IPS-18a (cell line): Measurements from ENCODE around the gene RASSF1.

Experiments
- H3K27ac ChIP-seq: one replicate; pipeline ENCODE4 v1.5.1; 2013; ENCODE audit warnings: low read length
- H3K27me3 ChIP-seq: one replicate; pipeline ENCODE4 v1.6.1; 2013; ENCODE audit warnings: mild to moderate bottlenecking, low read length; ENCODE audit not compliant: control insufficient read depth, insufficient read depth
- H3K36me3 ChIP-seq: one replicate; pipeline ENCODE4 v1.6.1; 2013; ENCODE audit warnings: low read depth, low read length; ENCODE audit not compliant: control insufficient read depth
- H3K4me1 ChIP-seq: one replicate; pipeline ENCODE4 v1.6.1; 2013; ENCODE audit warnings: low read depth, low read length; ENCODE audit not compliant: control insufficient read depth
- H3K4me3 ChIP-seq: one replicate; pipeline ENCODE4 v1.5.1; 2013; ENCODE audit warnings: low read length
- H3K9ac ChIP-seq: one replicate; pipeline ENCODE4 v1.6.1; 2013; ENCODE audit warnings: mild to moderate bottlenecking, low read length, moderate library complexity
- H3K9me3 ChIP-seq: one replicate; pipeline ENCODE4 v1.6.1; 2013; ENCODE audit warnings: low read depth, low read length; ENCODE audit not compliant: control insufficient read depth

The RASSF1 gene

DNA sequence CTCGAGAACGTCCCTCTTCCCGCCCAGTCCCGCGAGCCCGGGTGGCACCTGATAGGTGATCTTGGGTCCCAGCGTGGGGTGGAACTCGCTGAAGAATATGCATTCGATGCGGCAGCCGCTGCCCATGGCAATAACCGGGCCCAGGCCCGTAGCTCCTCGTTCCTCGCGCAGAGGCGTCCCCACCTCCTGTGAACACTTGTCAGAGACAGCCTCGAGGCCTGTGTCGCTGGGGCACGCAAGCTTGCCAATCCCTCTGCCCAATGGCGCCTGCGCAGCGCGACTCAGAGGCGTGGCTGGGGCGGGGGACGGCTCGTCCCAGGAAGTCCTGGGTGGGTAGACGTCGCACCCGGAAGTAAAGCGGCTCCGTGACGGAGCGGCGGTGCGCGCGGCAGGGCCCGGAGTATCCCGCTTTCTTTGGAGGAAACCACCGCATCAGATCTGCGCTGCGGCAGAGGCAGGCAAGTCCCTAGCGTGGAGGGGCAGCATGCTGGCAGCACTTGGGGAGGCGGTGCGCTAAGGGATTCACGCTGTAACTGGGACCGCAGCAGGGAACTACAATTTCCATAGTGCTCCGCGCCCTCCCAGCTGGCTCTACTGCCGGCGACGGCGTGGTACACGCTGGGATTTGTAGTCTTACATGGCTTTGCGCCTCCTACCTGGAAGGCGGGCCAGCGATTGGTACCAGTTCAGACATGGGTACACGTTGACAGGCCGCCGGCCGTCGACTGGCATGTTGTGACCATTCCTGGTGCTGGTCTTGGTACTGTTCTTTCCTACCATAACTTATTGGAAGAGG lies 10.1 kb upstream of the RASSF1 start, which contains the start of the genes CYB561D2 and NPRL2:
CYB561D2 (plus strand) TSS at position 336 of the 796 bp plus-strand sequence. CDS start 572 bp downstream, outside the sequence.
NPRL2 (minus strand) TSS at position 249 of the 796 bp plus-strand sequence; CDS start at position 126, 123 bp downstream.
- H3K4me1 ChIP-seq = peaks cover 8% of the 10 kb centered on the region
- peaks cover 19% of the 10 kb centered on the region for H3K36me3 ChIP-seq
- peak within 1 kb of the TSS; percentile 96 for H3K4me3 ChIP-seq
- H3K9ac ChIP-seq = peak within 1 kb of the TSS; percentile 49
- H3K27ac ChIP-seq = no peak within 1 kb of the TSS
- peaks cover 9% of the 10 kb centered on the region for H3K27me3 ChIP-seq
- no peaks in the 10 kb centered on the region for H3K9me3 ChIP-seq

DNA sequence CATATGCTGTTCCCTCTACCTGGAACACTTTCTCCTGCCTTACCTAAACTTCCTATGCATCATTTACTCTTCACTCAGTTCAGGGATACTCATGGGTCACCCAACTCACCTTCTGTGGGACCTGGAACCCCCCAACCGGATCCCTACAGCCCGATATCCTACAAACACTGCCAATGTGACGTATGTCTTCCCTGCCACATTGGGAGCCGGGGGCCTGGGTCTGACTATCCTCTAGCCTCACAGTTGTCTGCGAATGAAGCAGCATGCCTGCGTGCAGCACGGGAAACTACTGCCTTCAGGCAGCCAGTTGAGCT lies 9.5 kb upstream of the RASSF1 start:
- Histone ChIP-seq H3K27ac (no peak overlapping the region), H3K27me3 (peaks cover 11% of the 10 kb centered on the region), H3K4me3 (peak overlapping the region; percentile 96), H3K9ac (peak overlapping the region; percentile 49), H3K4me1 (peaks cover 8% of the 10 kb centered on the region), H3K9me3 (no peaks in the 10 kb centered on the region), H3K36me3 (peaks cover 18% of the 10 kb centered on the region)

DNA sequence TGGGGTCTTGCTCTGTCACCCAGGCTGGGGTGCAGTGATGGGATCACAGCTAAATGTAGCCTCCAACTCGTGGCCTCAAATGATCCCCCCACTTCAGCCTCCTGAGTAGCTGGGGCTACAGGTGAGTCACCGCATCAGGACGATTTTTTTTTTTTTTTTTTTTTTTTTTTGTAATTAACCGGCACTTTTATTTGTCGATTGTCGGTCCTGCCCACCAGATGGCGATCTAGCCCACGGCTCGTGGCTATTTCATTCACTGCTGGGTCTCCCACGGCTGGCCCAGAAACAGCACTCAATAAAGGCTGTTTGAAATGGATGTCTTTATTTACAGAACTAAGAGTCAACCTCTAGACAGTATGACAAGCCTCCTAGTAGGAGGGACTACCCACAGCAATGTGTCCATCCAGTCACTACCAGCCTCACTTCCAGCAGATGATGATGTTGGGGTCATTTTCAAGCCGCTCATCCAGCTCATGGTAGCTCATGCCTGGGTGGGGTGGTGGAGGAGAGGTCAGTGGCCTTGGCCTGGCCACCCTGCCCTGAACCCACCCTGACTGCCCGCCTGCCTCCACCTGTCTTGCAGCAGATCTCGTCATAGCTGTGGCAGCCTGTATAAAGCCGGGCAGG lies 6.7 kb upstream of the RASSF1 start:
- Histone ChIP-seq H3K4me3 (no peak overlapping the region), H3K27me3 (peaks cover 30% of the 10 kb centered on the region), H3K27ac (no peak overlapping the region), H3K36me3 (no peaks in the 10 kb centered on the region), H3K9me3 (no peaks in the 10 kb centered on the region), H3K9ac (no peak overlapping the region), H3K4me1 (peaks cover 8% of the 10 kb centered on the region)

DNA sequence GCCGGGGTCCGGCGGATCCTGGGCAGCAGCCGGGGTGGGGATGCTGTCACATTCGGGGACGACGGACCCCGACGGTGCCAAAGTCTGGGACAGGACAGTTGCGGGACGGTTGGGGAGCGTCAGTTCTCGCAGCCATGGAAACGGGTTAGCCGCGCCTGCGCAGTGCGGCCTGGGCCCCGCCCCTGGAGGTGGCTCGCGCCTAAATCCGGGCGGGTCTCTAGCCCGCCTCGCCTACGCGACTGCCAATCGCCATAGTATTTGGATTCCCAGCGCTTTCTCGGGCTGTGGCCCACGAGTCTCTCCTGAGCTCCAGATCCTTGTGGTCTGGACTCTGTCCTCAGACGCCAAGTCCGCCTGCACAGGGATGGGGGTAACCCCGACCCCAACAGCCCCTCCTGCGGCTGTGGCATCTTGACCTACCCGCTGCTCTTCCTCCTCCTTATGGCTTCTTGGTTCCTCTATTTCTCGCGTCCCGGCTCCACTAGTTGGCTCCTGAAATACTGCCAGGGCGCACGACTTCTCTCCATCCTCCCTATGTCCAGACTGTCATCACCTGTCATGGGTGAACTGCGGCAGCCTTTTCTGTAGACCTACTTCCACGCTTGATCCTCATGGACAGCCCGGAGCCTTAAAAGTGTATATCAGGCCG lies 5.1 kb upstream of the RASSF1 start, which contains the start of gene ZMYND10:
ZMYND10 (minus strand) TSS at position 147 of the 649 bp plus-strand sequence. CDS start 153 bp downstream, outside the sequence.
- Histone ChIP-seq H3K9ac (no peak within 1 kb of the TSS), H3K9me3 (no peaks in the 10 kb centered on the region), H3K27ac (no peak within 1 kb of the TSS), H3K4me1 (peaks cover 4% of the 10 kb centered on the region), H3K4me3 (peak within 1 kb of the TSS; percentile 53), H3K27me3 (peaks cover 45% of the 10 kb centered on the region), H3K36me3 (no peaks in the 10 kb centered on the region)

DNA sequence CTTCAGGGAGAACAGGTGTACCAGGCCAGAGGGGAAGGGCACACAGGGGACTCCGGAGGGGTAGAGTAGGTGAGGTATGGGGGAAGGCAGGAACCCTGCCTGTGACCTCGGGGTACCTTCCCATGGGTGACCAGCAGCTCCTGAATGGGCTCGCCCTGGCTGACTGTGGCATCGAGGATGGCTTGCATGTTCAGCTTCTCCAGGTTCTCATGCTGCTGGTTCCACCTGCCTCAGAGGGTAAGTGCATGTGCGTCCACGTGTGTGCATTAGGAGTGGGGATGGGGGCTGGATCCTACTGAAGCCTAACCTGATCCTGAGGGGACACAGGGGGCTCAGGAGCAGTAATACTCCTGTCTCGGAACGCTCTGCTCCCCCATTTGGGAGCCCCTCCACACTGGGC lies 4.4 kb upstream of the RASSF1 start:
- H3K9me3 ChIP-seq = no peaks in the 10 kb centered on the region
- H3K27ac ChIP-seq = no peak overlapping the region
- H3K9ac ChIP-seq = no peak overlapping the region
- peak overlapping the region; percentile 53 for H3K4me3 ChIP-seq
- H3K36me3 ChIP-seq = no peaks in the 10 kb centered on the region
- H3K4me1 ChIP-seq = peaks cover under 1% of the 10 kb centered on the region
- peaks cover 52% of the 10 kb centered on the region for H3K27me3 ChIP-seq

DNA sequence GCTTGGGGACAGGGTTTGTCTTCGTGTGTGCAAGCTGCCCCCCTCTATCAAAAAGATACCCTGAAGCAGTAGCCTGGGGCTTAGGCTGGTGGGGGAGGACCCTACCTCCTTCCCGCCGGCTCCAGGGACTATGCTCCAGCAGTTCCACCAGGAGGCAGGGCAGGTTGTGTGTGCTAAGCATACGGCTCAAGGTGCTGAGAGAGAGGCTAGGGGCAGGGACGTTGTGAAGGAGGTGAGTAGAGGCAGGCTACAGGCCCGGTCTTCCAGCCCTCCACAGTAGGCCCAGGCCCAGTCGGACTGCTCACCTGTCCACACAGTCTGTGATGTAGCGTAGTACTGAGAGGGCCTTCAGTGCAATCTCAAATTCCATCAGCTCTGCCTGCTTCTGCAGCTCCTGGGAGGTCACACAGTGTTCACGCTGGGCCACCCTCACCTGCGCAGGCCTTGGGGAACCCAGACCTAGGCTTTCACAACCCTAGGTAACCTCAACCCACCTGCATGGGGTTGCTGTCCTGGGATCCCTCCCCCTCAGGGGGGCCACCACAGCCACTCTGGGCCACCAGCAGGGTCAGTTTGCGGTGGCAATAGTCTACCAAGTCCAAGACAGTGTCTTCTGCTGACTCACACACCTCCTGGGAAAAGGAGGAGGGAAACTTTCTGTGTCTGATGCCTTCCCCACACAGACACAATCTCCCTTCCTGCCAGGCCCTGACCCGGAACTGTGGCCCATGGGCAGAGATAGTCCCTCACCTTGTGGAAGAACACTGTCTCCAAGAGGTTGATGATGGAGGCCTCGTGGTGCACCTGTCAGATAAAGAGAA lies 2.4 kb upstream of the RASSF1 start:
- no peak overlapping the region for H3K9ac ChIP-seq
- H3K27ac ChIP-seq = no peak overlapping the region
- no peaks in the 10 kb centered on the region for H3K9me3 ChIP-seq
- H3K36me3 ChIP-seq = no peaks in the 10 kb centered on the region
- H3K4me3 ChIP-seq = no peak overlapping the region
- H3K27me3 ChIP-seq = peaks cover 71% of the 10 kb centered on the region
- no peaks in the 10 kb centered on the region for H3K4me1 ChIP-seq

DNA sequence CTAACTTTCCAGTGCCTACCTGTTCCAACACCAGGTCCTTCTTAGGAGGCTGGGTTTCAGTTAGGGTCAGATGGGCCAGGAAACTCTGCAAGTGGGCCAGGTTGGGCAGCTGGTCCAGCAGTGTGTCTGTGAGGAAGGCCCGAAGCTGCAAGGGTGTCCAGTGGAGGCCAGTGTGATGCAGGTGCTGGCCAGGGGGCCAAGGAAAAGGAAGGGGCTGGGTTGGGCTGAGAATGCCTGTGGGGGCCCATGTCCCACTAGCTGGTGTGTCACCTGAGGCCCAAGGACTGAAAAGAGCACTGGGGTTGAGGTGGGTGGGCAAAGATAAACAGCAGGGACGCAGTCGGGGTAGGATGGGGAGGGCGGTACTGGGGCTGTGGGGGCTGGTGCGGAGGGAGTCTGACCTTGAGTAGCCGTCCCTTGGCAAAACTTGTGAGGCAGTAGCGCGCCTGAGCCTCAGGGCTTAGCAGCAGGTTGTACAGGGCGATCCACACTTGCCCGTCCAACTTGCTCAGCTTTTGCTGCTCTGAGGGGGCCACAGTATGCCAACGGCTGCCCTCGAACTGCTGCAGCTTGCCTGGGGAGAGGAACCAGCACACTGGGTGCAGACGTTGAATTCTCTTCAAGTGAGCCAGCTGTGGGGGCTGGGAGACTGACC lies 1.5 kb upstream of the RASSF1 start:
- H3K27me3 ChIP-seq = peaks cover 71% of the 10 kb centered on the region
- H3K4me1 ChIP-seq = no peaks in the 10 kb centered on the region
- no peak overlapping the region for H3K27ac ChIP-seq
- no peaks in the 10 kb centered on the region for H3K36me3 ChIP-seq
- no peak overlapping the region for H3K9ac ChIP-seq
- H3K9me3 ChIP-seq = no peaks in the 10 kb centered on the region
- H3K4me3 ChIP-seq = no peak overlapping the region

DNA sequence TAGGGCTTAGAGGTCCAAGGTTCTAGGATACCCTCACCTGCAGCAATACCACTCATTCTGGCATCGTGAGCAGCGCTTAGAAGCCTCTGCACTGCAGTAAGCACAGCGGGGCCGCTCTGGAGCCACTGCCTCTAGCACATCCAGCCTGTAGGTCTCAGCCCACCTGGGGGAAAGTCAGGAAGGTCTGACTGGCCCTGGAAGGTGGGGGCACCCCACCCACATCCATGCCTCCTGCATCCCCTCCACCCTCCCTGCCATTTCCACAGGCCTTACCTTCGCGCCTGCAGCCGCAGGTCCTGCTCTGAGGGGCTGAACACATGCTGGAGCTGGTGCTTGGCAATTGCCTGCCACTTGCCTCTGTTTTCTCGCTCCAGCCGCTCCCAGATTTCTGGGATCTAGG lies 901 bp upstream of the RASSF1 start:
- Histone ChIP-seq H3K9ac (no peak overlapping the region), H3K27ac (no peak overlapping the region), H3K4me1 (no peaks in the 10 kb centered on the region), H3K9me3 (no peaks in the 10 kb centered on the region), H3K36me3 (no peaks in the 10 kb centered on the region), H3K27me3 (peaks cover 69% of the 10 kb centered on the region), H3K4me3 (no peak overlapping the region)

DNA sequence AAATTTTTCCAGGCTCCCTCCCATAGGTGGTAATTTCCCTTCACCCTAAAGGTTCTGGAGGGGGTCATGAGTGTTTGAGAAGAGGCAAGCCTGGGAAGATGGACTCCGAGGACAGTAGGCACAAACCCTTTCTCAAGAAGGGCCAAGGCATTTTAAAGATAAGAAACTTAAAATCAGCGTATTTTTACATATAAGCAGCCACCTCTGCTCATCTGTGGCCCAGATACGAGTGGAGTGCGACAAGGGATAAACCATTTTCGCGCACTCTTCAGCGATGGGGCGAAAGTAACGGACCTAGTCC lies 539 bp downstream of the RASSF1 start:
- no peaks in the 10 kb centered on the region for H3K9me3 ChIP-seq
- H3K9ac ChIP-seq = no peak overlapping the region
- no peak overlapping the region for H3K27ac ChIP-seq
- peaks cover 59% of the 10 kb centered on the region for H3K27me3 ChIP-seq
- peak overlapping the region; percentile 8 for H3K4me3 ChIP-seq
- H3K36me3 ChIP-seq = no peaks in the 10 kb centered on the region
- peaks cover 5% of the 10 kb centered on the region for H3K4me1 ChIP-seq

DNA sequence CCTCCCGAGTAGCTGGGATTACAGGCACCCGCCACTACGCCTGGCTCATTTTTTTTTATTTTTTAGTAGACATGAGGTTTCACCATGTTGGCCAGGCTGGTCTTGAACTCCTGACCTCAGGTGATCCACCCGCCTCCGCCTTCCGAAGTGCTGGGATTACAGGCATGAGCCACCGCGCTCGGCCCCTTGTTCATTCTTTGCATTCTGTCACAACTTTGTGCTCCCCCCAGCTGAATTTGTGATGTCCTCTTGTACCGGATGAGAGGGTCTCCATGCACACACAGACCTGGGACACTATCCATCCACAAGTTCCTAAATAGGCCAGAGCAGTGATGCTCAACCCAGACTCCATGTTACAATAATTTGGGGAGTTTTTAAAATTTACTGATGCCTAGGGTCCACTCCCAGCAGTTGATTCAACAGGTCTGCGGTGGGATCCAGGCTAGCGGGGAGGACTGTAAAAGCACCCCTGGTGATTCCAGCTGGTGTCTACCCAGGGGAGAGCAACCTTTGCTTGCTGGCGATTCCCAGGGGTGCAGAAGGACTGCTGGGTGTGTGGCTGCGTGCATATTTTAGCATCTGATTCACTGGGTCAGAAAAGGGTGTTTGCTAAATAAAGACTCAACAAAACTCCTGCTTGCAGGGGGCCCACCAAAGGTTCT lies 1.0 kb downstream of the RASSF1 start:
- Histone ChIP-seq H3K4me3 (no peak overlapping the region), H3K9ac (no peak overlapping the region), H3K27me3 (peaks cover 54% of the 10 kb centered on the region), H3K4me1 (peaks cover 5% of the 10 kb centered on the region), H3K9me3 (no peaks in the 10 kb centered on the region), H3K36me3 (no peaks in the 10 kb centered on the region), H3K27ac (no peak overlapping the region)
